HCT116 (cell line): ENCODE measurements around the gene EEPD1.

ENCODE experiments used
- POLR2AphosphoS5 ChIP-seq: IDR thresholded peaks from 2 replicates; pipeline ENCODE4 v1.6.1; 2011; ENCODE audit warnings: mild to moderate bottlenecking, low read depth, low read length, moderate library complexity
- RAD21 ChIP-seq: IDR thresholded peaks from 2 replicates; pipeline ENCODE4 v1.6.1; 2012; ENCODE audit warnings: low read depth, mild to moderate bottlenecking
- TF ChIP-seq, protein P1 (sequence below), 3 experiments: fragments of 200-600 bp in 1 of 3; sonication (generic) in 1 of 3; IDR thresholded peaks in 2 of 3; conservative IDR thresholded peaks in 1 of 3; 2 replicates each; pipeline ENCODE4 v1.5.1; 2012 to 2017; ENCODE audit warnings: low read depth in 2 of 3, low read length in 2 of 3, antibody characterized with exemption in 1 of 3, borderline replicate concordance in 1 of 3, control low read depth in 1 of 3, mild to moderate bottlenecking in 1 of 3, mixed read lengths in 1 of 3, mixed run types in 1 of 3, moderate library complexity in 1 of 3; ENCODE audit not compliant: insufficient read depth in 1 of 3

DNA sequence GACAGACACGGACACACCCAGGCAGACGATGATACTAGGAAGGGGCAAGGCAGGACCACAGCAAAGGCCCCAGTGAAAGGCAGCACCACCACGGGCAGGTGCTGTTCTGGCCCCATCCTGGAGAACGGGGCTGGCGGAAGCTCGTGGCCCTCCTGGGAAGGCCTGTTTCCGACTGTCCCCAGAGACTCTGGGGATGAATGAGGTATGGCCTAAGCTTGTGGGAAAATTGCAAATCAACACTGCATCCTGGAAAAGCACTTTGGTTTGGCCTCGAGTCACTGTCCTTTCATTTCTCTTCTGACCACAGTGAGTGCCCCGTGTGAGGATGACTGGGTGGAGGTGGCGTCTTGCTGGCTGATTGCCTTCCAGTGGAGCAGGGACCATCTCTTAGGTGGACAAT lies 155.0 kb downstream of the EEPD1 start:
- TF ChIP-seq, protein P1, sequence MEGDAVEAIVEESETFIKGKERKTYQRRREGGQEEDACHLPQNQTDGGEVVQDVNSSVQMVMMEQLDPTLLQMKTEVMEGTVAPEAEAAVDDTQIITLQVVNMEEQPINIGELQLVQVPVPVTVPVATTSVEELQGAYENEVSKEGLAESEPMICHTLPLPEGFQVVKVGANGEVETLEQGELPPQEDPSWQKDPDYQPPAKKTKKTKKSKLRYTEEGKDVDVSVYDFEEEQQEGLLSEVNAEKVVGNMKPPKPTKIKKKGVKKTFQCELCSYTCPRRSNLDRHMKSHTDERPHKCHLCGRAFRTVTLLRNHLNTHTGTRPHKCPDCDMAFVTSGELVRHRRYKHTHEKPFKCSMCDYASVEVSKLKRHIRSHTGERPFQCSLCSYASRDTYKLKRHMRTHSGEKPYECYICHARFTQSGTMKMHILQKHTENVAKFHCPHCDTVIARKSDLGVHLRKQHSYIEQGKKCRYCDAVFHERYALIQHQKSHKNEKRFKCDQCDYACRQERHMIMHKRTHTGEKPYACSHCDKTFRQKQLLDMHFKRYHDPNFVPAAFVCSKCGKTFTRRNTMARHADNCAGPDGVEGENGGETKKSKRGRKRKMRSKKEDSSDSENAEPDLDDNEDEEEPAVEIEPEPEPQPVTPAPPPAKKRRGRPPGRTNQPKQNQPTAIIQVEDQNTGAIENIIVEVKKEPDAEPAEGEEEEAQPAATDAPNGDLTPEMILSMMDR (IDR thresholded peaks at IDR 0.05 in 2 of 3, conservative IDR thresholded peaks at IDR 0.05 in 1 of 3; ENCODE audit: borderline replicate concordance in 1 of 3, insufficient read depth in 1 of 3, low read depth in 2 of 3, low read length in 2 of 3), result no peak
- no peak for TF ChIP-seq POLR2AphosphoS5
- TF ChIP-seq RAD21, result no peak
